GM23248 (cell line): ENCODE results near the gene SLC35D2.

Experiments used
- EZH2 ChIP-seq: fragments of 200-600 bp; sonication (generic); IDR thresholded peaks from 2 replicates; pipeline ENCODE4 v1.6.1; 2018; ENCODE audit warnings: antibody characterized with exemption, mild to moderate bottlenecking; ENCODE audit not compliant: insufficient read depth, poor library complexity, severe bottlenecking
- EZH2phosphoT487 ChIP-seq: fragments of 200-600 bp; sonication (generic); IDR thresholded peaks from 2 replicates; pipeline ENCODE4 v1.6.1; 2018; ENCODE audit warnings: antibody characterized with exemption, moderate library complexity, mild to moderate bottlenecking, low read depth; ENCODE audit not compliant: insufficient read depth

DNA sequence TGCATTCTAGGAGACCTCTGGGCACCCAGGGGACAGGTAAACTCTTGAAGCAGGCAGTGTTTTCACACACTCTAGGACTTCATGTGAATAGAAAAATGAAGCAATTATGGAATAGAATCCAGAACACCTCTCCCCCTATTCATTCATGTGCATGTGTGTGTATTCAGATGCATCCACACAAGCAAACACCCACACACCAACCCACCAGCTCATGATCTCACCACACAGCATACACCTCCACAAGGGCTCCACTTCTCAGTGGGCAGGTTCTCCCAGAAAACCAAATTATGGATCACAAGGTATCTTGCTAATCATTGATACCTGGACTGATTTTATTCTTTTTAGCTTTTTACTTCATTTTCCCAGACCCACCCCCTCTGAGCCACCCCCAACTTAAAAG is 60.3 kb downstream of the SLC35D2 start:
- TF ChIP-seq EZH2phosphoT487 (no peak), EZH2 (no peak)
